Ishikawa (cell line): ENCODE results near the gene ST3GAL6.
A peak's percentile ranks its signal among the peaks of the same experiment; 100 is the strongest.

Experiments
- CEBPB ChIP-seq: IDR thresholded peaks from 2 replicates; pipeline ENCODE4 v1.6.1; 2012
- CREB1 ChIP-seq: IDR thresholded peaks from 2 replicates; pipeline ENCODE4 v1.6.1; 2012; ENCODE audit warnings: low read depth
- EGR1 ChIP-seq: IDR thresholded peaks from 2 replicates; pipeline ENCODE4 v1.6.1; 2012
- EP300 ChIP-seq: IDR thresholded peaks from 2 replicates; pipeline ENCODE4 v1.6.1; 2012; ENCODE audit warnings: borderline replicate concordance
- FOXM1 ChIP-seq: IDR thresholded peaks from 2 replicates; pipeline ENCODE4 v1.6.1; 2012; ENCODE audit warnings: low read depth, borderline replicate concordance
- NFIC ChIP-seq: IDR thresholded peaks from 2 replicates; pipeline ENCODE4 v1.6.1; 2012
- RAD21 ChIP-seq: IDR thresholded peaks from 2 replicates; pipeline ENCODE4 v1.6.1; 2012; ENCODE audit warnings: low read depth
- TAF1 ChIP-seq: IDR thresholded peaks from 2 replicates; pipeline ENCODE4 v1.6.1; 2012; ENCODE audit warnings: low read depth, mild to moderate bottlenecking
- TCF12 ChIP-seq: IDR thresholded peaks from 2 replicates; pipeline ENCODE4 v1.6.1; 2012; ENCODE audit warnings: low read depth
- TEAD4 ChIP-seq: IDR thresholded peaks from 2 replicates; pipeline ENCODE4 v1.6.1; 2012
- YY1 ChIP-seq: IDR thresholded peaks from 2 replicates; pipeline ENCODE4 v1.6.1; 2012; ENCODE audit warnings: low read depth
- ZBTB7A ChIP-seq: IDR thresholded peaks from 2 replicates; pipeline ENCODE4 v1.6.1; 2012; ENCODE audit warnings: low read depth
- TF ChIP-seq, protein P1 (sequence below): IDR thresholded peaks from 2 replicates; pipeline ENCODE4 v1.6.1; 2012; ENCODE audit warnings: low read depth, mild to moderate bottlenecking
- TF ChIP-seq, protein P2 (sequence below): IDR thresholded peaks from 2 replicates; pipeline ENCODE4 v1.6.1; 2012
- TF ChIP-seq, protein P3 (sequence below): IDR thresholded peaks from 2 replicates; pipeline ENCODE4 v1.6.1; 2012

Gene ST3GAL6

GRCh38 chr3:98730886-98731537, 32.1 kb upstream of the ST3GAL6 start:
- no peak for TF ChIP-seq TAF1
- TF ChIP-seq TEAD4 = no peak
- TF ChIP-seq, protein P1, sequence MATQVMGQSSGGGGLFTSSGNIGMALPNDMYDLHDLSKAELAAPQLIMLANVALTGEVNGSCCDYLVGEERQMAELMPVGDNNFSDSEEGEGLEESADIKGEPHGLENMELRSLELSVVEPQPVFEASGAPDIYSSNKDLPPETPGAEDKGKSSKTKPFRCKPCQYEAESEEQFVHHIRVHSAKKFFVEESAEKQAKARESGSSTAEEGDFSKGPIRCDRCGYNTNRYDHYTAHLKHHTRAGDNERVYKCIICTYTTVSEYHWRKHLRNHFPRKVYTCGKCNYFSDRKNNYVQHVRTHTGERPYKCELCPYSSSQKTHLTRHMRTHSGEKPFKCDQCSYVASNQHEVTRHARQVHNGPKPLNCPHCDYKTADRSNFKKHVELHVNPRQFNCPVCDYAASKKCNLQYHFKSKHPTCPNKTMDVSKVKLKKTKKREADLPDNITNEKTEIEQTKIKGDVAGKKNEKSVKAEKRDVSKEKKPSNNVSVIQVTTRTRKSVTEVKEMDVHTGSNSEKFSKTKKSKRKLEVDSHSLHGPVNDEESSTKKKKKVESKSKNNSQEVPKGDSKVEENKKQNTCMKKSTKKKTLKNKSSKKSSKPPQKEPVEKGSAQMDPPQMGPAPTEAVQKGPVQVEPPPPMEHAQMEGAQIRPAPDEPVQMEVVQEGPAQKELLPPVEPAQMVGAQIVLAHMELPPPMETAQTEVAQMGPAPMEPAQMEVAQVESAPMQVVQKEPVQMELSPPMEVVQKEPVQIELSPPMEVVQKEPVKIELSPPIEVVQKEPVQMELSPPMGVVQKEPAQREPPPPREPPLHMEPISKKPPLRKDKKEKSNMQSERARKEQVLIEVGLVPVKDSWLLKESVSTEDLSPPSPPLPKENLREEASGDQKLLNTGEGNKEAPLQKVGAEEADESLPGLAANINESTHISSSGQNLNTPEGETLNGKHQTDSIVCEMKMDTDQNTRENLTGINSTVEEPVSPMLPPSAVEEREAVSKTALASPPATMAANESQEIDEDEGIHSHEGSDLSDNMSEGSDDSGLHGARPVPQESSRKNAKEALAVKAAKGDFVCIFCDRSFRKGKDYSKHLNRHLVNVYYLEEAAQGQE = no peak
- TF ChIP-seq, protein P2, sequence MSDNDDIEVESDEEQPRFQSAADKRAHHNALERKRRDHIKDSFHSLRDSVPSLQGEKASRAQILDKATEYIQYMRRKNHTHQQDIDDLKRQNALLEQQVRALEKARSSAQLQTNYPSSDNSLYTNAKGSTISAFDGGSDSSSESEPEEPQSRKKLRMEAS = no peak
- TF ChIP-seq ZBTB7A = no peak
- no peak for TF ChIP-seq NFIC
- TF ChIP-seq YY1 = no peak
- no peak for TF ChIP-seq CREB1
- TF ChIP-seq EP300 = no peak
- TF ChIP-seq, protein P3, sequence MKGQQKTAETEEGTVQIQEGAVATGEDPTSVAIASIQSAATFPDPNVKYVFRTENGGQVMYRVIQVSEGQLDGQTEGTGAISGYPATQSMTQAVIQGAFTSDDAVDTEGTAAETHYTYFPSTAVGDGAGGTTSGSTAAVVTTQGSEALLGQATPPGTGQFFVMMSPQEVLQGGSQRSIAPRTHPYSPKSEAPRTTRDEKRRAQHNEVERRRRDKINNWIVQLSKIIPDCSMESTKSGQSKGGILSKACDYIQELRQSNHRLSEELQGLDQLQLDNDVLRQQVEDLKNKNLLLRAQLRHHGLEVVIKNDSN = no peak
- TF ChIP-seq TCF12 = no peak

GRCh38 chr3:98731720-98732285, 31.3 kb upstream of the ST3GAL6 start:
- no peak for TF ChIP-seq FOXM1
- TF ChIP-seq ZBTB7A = no peak
- no peak for TF ChIP-seq TCF12
- no peak for TF ChIP-seq YY1
- no peak for TF ChIP-seq CEBPB
- no peak for TF ChIP-seq TAF1
- TF ChIP-seq, protein P1 = no peak
- TF ChIP-seq CREB1 = no peak
- no peak for TF ChIP-seq TEAD4

GRCh38 chr3:98732286-98733052, 30.7 kb upstream of the ST3GAL6 start:
- no peak for TF ChIP-seq CEBPB
- TF ChIP-seq EGR1 = no peak
- no peak for TF ChIP-seq RAD21
- TF ChIP-seq EP300 = no peak
- TF ChIP-seq CREB1 = no peak
- TF ChIP-seq, protein P2 = no peak
- peak; percentile 18; the same call in 1 of the 2 replicates for TF ChIP-seq TCF12
- no peak for TF ChIP-seq TEAD4
- TF ChIP-seq YY1 = peak; percentile 27; the same call in 1 of the 2 replicates
- peak; percentile 79; the same call in 1 of the 2 replicates for TF ChIP-seq ZBTB7A

DNA sequence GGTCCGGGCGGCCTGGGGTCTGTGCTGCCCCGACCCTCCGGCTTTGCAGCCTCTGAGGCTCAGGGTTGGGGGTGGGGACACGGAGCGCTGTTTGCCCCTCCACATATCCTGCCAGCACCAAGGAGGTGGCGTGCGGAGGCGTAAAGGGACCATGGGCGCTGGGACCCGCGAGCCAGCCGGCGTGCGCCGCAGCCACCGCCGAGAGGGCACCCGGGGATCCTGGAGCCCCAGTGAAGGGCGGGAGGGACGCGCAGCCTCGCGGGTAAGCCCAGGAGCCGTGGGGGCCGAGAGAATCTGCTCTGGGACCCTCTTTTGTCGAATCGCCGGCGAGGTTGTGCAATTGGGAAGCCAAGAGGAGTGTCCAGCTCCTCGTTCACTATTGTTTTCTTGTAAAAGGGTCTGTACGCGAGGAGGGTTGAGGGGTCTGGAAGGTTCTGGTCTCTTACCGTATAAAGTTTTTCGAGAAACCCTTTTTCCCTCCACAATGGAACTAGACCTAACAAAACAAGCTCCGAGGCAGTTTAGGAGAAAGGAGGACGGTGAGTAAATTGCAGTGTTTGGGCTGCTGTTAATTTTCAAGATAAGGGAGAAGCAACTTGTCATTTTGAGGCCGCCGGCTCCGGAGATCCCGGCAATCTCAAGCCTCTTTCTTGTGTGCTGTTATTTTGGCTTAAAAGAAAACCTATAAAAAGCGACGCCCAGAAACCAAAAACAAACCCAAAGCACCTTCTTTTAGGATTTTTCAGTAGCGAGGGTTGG, 29.9 kb upstream of the ST3GAL6 start:
- peak; percentile 26; the same call in 1 of the 2 replicates for TF ChIP-seq ZBTB7A
- TF ChIP-seq CEBPB = peak; percentile 61
- TF ChIP-seq YY1 = no peak
- peak; percentile 68 for TF ChIP-seq EGR1
- no peak for TF ChIP-seq TCF12
- TF ChIP-seq, protein P2 = no peak
- TF ChIP-seq EP300 = no peak

DNA sequence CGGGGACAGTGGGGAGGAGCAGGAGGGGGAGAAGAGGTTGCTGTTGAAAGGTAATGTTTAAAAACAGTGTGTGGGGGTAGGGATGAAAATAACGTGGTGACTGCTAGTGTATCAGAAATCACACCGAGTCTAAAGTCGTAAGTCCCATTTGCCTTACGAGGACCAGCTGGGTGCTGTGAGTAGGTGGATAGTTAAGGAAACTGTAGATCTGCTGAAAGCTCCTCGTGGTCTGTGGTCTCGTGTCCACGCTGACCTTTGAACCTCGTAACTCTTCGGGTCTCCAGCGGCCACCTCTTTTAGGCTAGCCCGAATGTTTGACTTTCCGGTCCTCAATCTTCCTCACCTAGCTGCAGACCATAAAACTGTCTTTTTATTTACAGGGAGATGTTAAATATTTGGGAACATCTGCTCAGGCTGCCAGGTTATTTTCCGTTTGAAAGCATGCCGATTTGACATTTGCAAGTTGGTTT, 29.3 kb upstream of the ST3GAL6 start:
- TF ChIP-seq, protein P3 = no peak
- TF ChIP-seq TCF12 = no peak
- no peak for TF ChIP-seq CREB1
- TF ChIP-seq EP300 = no peak
- TF ChIP-seq NFIC = no peak
- TF ChIP-seq, protein P1 = no peak
- TF ChIP-seq TAF1 = no peak
- TF ChIP-seq EGR1 = no peak
